Rectal smooth muscle tissue (tissue), 1 donor: ENCODE results near the gene ID3.

ENCODE experiments used
- H3K27ac ChIP-seq: one replicate; pipeline ENCODE4 v1.7.0; 2013; ENCODE audit warnings: low read depth, low read length, inconsistent platforms
- H3K27me3 ChIP-seq: one replicate; pipeline ENCODE4 v1.7.0; 2013; ENCODE audit warnings: low read length; ENCODE audit not compliant: control insufficient read depth, insufficient read depth
- H3K36me3 ChIP-seq: one replicate; pipeline ENCODE4 v1.7.0; 2013; ENCODE audit warnings: low read length; ENCODE audit not compliant: control insufficient read depth, insufficient read depth
- H3K4me1 ChIP-seq: one replicate; pipeline ENCODE4 v1.7.0; 2013; ENCODE audit warnings: low read length; ENCODE audit not compliant: control insufficient read depth, insufficient read depth
- H3K4me3 ChIP-seq: one replicate; pipeline ENCODE4 v1.7.0; 2013; ENCODE audit warnings: low read length
- H3K9ac ChIP-seq: one replicate; pipeline ENCODE4 v1.7.0; 2013; ENCODE audit warnings: low read length

The ID3 gene

DNA sequence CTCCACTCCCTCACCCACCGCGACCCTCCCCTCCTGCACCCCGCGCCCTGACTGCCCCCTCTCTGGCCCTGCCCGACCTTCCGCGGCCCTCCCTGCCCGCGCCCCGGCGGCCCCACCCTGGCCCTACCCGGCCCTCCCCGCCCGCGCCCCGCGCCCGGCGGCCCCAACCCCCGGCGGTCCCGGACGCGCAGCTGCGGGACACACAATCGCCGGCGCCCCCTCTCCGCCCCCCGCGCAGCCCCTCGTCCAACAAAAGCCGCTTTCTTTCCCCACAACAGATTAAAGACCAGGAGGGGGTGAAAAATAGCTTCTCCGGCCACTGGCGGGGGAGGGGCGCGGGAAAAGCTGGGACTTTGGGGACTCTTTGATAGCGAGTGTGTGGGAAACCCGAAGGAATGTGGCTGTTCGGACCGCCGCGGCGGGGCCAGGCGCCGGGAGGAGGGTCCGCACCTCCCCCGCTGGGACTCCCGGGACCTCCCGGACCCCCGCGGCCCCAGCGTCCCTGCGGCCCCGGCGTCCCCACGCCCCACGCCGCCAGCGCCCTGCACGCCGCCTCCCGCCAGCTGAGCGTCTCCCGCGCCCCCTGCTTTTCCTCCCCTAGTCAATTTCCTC is 8.8 kb upstream of the ID3 start:
- peak overlapping the region; percentile 52 for H3K27ac ChIP-seq

DNA sequence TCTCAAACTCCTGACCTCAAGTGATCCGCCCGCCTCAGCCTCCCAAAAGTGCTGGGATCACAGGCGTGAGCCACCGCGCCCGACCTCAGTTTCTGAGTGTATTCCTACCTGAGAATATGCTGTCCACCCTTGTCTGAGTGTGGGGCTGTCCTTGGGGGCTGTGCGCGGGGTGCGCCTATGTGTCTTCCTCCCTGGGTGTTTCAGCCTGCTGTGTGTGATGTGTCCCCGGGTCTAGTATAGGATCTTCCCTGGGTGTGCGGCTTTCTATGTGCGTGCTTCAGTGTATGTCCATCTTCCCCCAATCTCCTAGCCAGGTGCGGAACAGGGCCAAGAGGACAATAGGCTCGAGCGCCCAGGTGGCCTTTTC is 8.3 kb upstream of the ID3 start:
- Histone ChIP-seq H3K9ac (no peak overlapping the region), H3K4me1 (peaks cover 7% of the 10 kb centered on the region), H3K27ac (peak overlapping the region; percentile 44), H3K36me3 (no peaks in the 10 kb centered on the region), H3K27me3 (no peaks in the 10 kb centered on the region), H3K4me3 (peak overlapping the region; percentile 67)

More for the DNA sequence above, 8.8 kb upstream of the ID3 start:
- H3K9ac ChIP-seq: no peak overlapping the region
- H3K36me3 ChIP-seq: no peaks in the 10 kb centered on the region
- H3K27me3 ChIP-seq: no peaks in the 10 kb centered on the region
- peaks cover 3% of the 10 kb centered on the region for H3K4me1 ChIP-seq
- H3K4me3 ChIP-seq: peak overlapping the region; percentile 67

DNA sequence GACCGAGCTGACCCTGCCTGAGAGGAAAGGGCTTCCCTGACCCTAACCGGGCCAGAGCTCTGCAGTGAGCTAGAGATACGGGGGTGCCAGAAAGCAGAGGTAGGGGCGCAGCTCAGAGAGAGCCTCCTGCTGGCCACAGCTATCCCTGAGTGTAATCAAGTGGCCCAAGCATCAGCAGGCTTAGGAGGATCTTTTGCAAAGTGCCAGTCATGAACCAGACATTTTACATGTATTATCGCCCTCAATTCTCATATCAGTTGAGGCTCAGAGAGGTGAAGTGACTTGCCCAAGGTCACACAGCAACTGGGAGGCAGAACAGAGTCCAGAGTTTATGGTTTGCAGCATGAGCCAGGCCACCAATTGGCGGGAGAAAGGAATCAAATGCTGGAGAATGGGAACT is 7.0 kb upstream of the ID3 start:
- Histone ChIP-seq H3K36me3 (no peaks in the 10 kb centered on the region), H3K27ac (no peak overlapping the region), H3K4me3 (no peak overlapping the region), H3K27me3 (no peaks in the 10 kb centered on the region), H3K4me1 (peaks cover 15% of the 10 kb centered on the region), H3K9ac (no peak overlapping the region)

DNA sequence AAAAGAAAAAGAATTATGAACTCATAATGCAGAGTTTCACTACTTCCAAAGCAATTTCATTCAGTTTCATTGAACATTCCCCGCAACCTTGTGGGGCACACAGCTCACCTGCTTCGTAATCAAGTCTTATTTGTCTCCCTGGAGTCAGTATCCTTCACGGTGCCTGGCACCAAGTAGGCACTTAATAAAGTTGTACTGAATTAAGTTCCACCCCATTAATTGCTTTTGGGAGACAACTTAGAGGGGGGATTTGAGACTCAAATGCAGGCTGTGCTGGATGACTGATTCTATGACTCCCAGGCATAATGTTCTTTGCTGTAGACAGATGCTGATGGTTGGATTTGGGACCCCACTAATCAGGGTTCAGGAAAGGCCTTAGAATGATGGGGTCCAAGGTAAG is 6.5 kb upstream of the ID3 start:
- H3K9ac ChIP-seq: no peak overlapping the region
- H3K27me3 ChIP-seq: no peaks in the 10 kb centered on the region
- H3K4me1 ChIP-seq: peaks cover 20% of the 10 kb centered on the region
- no peak overlapping the region for H3K4me3 ChIP-seq
- no peaks in the 10 kb centered on the region for H3K36me3 ChIP-seq
- H3K27ac ChIP-seq: no peak overlapping the region

DNA sequence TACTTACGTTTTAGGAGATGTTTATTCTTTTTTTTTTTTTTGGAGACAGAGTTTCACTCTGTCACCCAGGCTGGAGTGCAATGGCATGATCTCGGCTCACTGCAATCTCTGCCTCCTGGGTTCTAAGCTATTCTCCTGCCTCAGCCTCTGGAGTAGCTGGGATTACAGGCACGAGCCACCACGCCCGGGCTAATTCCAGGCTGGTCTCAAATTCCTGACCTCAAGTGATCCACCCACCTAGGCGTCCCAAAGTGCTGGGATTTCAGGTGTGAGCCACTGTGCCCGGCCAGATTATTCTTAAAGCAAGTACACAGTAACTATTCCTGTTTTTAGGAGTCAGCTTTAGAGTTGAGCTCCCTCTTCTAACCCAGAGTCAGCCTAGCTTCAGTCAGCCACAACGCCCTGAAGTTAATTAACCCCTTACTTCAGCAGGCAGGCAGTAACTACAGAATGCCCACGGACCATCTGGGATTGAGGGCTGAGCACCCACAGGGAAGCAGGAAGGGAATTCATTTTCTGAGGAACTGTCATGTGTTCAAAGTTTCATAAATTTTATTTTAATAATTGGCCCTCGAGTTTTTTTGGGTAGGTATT is 5.3 kb upstream of the ID3 start:
- Histone ChIP-seq H3K27ac (no peak overlapping the region), H3K9ac (no peak overlapping the region), H3K36me3 (no peaks in the 10 kb centered on the region), H3K27me3 (no peaks in the 10 kb centered on the region), H3K4me1 (peaks cover 31% of the 10 kb centered on the region), H3K4me3 (no peak overlapping the region)

DNA sequence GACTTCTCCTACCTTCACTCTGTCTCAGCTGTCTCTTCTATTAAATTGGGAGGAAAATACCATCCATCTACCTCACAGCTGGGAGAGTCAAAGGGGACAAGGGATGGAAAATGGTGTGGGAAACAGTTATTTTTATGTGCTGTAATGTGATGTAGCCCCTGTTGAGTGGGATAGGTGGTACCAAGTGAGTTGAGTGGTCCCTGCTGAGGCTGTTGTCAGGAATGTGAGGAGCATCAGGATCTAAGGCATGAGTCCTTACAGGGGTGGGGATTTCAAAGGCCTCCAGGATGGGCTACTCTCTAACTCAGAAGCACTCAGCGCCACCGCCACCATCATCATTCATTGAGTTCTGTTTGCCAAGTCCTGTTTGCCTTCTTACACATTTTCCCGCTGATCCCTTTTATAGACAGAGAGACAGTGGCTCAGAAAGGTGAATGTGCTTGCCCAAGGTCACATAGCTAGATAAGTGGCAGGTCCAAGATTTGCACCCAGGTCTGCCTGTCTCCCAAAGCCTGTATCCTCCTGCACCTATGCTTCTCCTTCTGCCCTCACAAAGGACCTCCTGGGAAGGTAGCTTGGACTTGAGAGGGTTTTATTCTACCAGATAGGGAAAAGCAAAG is 4.6 kb upstream of the ID3 start:
- peak overlapping the region; percentile 90 for H3K27ac ChIP-seq
- no peak overlapping the region for H3K9ac ChIP-seq
- H3K4me3 ChIP-seq: no peak overlapping the region
- no peaks in the 10 kb centered on the region for H3K36me3 ChIP-seq
- H3K27me3 ChIP-seq: no peaks in the 10 kb centered on the region
- peaks cover 31% of the 10 kb centered on the region for H3K4me1 ChIP-seq

DNA sequence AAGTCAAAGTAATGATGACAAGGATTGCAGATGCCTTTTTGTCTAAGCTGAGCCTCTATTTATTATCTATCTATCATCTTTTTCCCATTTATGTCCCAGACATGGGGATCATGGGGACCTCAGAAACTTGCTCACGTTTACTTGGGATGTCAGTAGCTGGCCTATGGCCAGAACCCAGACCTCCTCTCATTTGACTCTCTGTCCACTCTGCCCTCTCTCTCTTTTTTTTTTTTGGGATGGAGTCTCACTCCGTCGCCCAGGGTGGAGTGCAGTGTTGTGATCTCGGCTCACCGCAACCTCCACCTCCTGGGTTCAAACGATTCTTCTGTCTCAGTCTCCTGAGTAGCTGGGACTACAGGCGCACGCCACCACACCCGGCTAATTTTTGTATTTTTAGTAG is 3.7 kb upstream of the ID3 start:
- H3K4me1 ChIP-seq: peaks cover 31% of the 10 kb centered on the region
- H3K9ac ChIP-seq: no peak overlapping the region

DNA sequence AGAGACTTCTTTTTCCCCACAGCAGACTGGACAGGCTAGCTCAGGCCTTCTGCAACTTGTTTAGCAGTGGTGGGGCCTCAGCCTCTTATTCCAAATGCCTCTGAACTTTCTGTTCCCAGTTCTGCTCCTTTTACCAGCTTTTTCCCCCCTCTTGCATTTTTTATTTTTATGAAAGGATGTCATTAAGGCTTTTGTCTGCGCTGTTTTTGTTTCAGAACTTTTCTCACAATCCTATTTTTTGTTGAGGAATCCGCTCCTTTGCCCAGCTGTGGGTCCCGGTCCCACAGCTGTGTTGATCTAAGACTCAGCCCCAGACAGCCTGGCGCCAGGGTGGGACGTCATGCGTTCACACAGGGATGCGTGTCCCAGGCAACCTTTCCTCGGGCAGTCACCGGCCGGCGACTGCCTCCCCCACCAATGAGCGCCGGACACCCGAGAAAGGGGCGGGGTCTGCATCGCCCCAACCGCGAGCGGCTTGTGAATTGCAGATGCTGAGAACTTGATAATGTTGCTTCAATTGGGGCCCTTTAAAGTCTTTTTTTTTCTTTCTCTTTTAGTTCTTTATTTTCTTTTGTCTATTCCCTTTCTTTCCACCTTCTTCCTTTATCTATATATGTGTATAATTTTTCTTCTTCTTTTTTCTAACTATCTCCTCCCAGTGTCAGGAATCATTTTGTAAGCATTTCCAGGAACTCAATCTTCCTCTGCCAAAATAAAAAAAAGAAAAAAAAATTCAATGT is 3.0 kb upstream of the ID3 start:
- no peak overlapping the region for H3K4me3 ChIP-seq
- H3K4me1 ChIP-seq: peaks cover 28% of the 10 kb centered on the region
- no peak overlapping the region for H3K9ac ChIP-seq

More for the DNA sequence above, 3.7 kb upstream of the ID3 start:
- H3K36me3 ChIP-seq: no peaks in the 10 kb centered on the region
- no peaks in the 10 kb centered on the region for H3K27me3 ChIP-seq
- H3K27ac ChIP-seq: peak overlapping the region; percentile 90
- no peak overlapping the region for H3K4me3 ChIP-seq

DNA sequence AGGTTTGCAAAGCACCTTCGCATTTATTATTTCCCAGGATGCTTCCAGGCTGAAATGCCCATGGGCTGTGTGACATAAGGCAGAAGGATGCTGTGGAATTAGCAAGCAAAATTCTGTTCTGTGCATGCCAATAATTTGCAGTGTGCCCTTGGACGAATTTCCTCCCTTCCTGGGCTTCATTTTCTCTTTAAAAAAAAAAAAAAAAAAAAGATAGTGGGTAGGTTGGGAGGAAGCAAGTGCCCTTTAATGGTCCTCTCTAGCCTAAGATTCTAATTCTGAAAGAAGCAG is 2.5 kb upstream of the ID3 start:
- no peaks in the 10 kb centered on the region for H3K36me3 ChIP-seq
- peaks cover 28% of the 10 kb centered on the region for H3K4me1 ChIP-seq
- no peak overlapping the region for H3K9ac ChIP-seq
- H3K27ac ChIP-seq: peak overlapping the region; percentile 90
- no peaks in the 10 kb centered on the region for H3K27me3 ChIP-seq
- peak overlapping the region; percentile 44 for H3K4me3 ChIP-seq

More for the DNA sequence above, 3.0 kb upstream of the ID3 start:
- H3K27me3 ChIP-seq: no peaks in the 10 kb centered on the region
- H3K27ac ChIP-seq: peak overlapping the region; percentile 90
- no peaks in the 10 kb centered on the region for H3K36me3 ChIP-seq

DNA sequence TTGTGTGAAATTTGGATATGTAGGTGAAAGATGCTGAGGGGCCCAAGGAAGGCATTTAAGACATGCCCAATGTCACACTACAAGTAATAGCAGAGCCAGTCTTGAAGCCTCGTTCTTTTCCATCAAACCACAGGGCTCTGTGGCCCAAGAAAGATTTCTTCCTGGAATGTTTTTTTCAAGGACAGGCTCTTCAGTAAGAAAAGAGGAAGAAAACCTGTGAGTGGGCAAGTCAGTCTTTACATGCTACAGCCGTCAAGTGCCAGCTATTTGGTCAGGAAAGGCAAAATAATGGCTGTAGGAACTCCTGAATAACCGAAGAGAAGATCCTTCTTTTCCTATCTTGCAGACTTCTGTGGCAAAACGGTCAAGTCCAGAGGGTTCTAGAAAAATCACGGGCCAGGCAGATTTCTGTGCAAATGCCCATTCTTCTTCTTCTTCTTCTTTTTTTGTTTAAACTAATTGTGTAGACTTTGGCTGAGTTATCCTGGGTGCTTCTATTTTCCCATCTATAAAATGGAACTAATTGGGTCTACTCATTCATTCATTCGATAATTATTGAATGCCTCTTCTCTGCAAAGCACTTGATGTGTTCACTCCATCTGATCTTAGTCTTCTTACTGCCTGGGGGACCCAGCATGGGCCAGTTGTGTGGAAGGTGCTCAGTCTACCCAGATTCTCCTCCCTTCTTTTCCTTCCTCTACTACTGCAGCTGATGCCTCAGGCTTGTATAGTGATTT is 1.9 kb upstream of the ID3 start:
- H3K4me3 ChIP-seq: peak overlapping the region; percentile 44
- no peaks in the 10 kb centered on the region for H3K36me3 ChIP-seq
- peak overlapping the region; percentile 90 for H3K27ac ChIP-seq
- no peaks in the 10 kb centered on the region for H3K27me3 ChIP-seq
- peaks cover 28% of the 10 kb centered on the region for H3K4me1 ChIP-seq
- H3K9ac ChIP-seq: no peak overlapping the region

DNA sequence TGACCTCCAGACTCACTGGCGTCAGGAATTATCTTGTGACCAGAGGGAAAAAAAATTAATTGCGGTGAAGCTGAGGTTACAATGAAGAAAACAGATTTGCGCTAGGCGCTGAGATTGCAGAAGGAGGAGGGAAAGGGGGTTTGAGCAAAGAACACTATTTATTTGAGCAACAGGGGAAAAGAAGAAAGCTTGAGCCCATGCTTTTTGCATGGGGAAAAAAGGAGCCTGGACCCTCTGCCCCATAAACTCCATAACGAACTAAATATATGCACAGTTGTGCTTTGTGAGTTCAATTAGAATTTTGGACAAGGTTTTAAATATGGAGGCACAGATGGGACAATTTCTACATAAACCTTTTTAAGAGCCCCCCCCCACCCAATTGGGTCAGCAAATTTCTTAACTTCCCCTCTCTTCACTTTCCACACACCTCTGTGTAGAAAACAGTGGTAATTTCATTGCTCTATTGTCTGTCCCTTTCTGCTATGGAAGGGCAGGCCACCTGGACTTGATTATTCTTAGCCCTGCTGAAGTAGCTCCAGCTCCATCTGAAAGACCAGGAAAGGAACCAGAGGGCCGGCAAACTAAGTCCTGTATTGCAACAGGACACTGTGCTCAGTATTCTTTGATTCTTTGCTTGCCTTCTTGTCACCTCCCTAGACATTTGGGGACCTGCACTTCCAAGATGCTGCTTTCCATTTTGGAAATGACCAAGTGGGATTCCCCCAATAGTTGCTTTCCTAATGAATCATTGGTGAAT is 862 bp upstream of the ID3 start:
- H3K27me3 ChIP-seq: no peaks in the 10 kb centered on the region

DNA sequence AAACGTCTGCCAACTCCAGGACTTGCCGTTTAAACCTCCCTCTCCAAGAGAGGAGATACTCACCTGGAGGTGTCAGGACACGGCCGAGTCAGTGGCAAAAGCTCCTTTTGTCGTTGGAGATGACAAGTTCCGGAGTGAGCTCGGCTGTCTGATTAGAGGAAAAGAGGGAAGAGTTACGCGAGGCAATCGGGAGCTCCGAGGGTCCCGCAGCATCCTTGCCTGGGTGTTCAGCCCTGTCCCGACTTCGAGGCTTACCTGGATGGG is 497 bp downstream of the ID3 start:
- Histone ChIP-seq H3K4me1 (peaks cover 30% of the 10 kb centered on the region), H3K27ac (peak overlapping the region; percentile 90), H3K4me3 (peak overlapping the region; percentile 94), H3K9ac (peak overlapping the region; percentile 41), H3K27me3 (no peaks in the 10 kb centered on the region), H3K36me3 (no peaks in the 10 kb centered on the region)

More for the DNA sequence above, 862 bp upstream of the ID3 start:
- Histone ChIP-seq H3K4me1 (peaks cover 28% of the 10 kb centered on the region), H3K27ac (peak overlapping the region; percentile 90), H3K9ac (peak overlapping the region; percentile 43), H3K4me3 (peak overlapping the region; percentile 94), H3K36me3 (no peaks in the 10 kb centered on the region)
